HL-60 (cell line): ENCODE data around the gene CSMD2.
"Not testable (repeated sequence)": the region's sequence is repeated elsewhere in the genome, so short reads cannot be mapped to it uniquely, and the experiment has no call there.

Source experiments
- CTCF ChIP-seq: IDR thresholded peaks from one replicate; pipeline ENCODE4 v1.5.1; 2011; ENCODE audit warnings: low read length, control low read depth, inconsistent platforms; ENCODE audit not compliant: insufficient read depth
- POLR2AphosphoS5 ChIP-seq: IDR thresholded peaks from 2 replicates; pipeline ENCODE4 v1.6.1; 2012; ENCODE audit warnings: low read depth
- REST ChIP-seq: IDR thresholded peaks from 2 replicates; pipeline ENCODE4 v1.6.1; 2012; ENCODE audit warnings: low read depth; ENCODE audit not compliant: insufficient replicate concordance

GRCh38 chr1:34183381-34183780, 18.4 kb upstream of the CSMD2 start:
- not testable (repeated sequence) for TF ChIP-seq CTCF, POLR2AphosphoS5, REST
